IMR-90 (cell line): ENCODE measurements around the gene PLB1. TPM values are rescaled to one million over a fixed set of nuclear protein-coding genes. Genes with fewer than 3 reads are reported as not detected.

ENCODE experiments used
- ATAC-seq: fragments of 200-7000 bp; cut with Tn5 transposase; 2 replicates; pipeline ENCODE4 v1.9.1; 2020; ENCODE audit warnings: low read depth, mild to moderate bottlenecking, moderate library complexity
- BruUV-seq: library from RNA; stranded (reverse); fragments of 400-500 nt; replicated peaks from 2 replicates; lab custom pipeline; 2021; lab: Mats Ljungman, UMichigan
- CTCF ChIA-PET: fragments of 300-600 bp; formaldehyde crosslinking; extraction: SDS; loops from one replicate; lab custom pipeline; 2021; ENCODE audit warnings: antibody characterized with exemption; lab: Yijun Ruan, JAX
- POLR2A ChIA-PET: fragments of 300-600 bp; sonication (Branson Sonifier 250); formaldehyde crosslinking; loops from one replicate; lab custom pipeline; 2022; ENCODE audit warnings: antibody characterized with exemption; ENCODE audit not compliant: unreplicated experiment; lab: Charles Lee
- DNase-seq: peaks from one replicate; pipeline ENCODE4 v3.0.0; 2013
- H2AFZ ChIP-seq: replicated peaks from 2 replicates; pipeline ENCODE3; 2013; ENCODE audit warnings: low read length, mild to moderate bottlenecking; ENCODE audit not compliant: poor library complexity
- H2AK5ac ChIP-seq: 2 replicates; pipeline ENCODE4 v1.6.1; 2013; ENCODE audit warnings: low read depth, low read length, inconsistent platforms
- H2AK9ac ChIP-seq: replicated peaks from 2 replicates; pipeline ENCODE3; 2013; ENCODE audit warnings: mild to moderate bottlenecking, low read depth, low read length, moderate library complexity; ENCODE audit not compliant: poor library complexity
- H2BK120ac ChIP-seq: 2 replicates; pipeline ENCODE4 v1.6.1; 2013; ENCODE audit warnings: low read depth, low read length, inconsistent platforms
- H2BK15ac ChIP-seq: 3 replicates; pipeline ENCODE4 v1.6.1; 2013; ENCODE audit warnings: low read depth, low read length, inconsistent platforms
- H2BK20ac ChIP-seq: 2 replicates; pipeline ENCODE4 v1.6.1; 2013; ENCODE audit warnings: low read depth, mild to moderate bottlenecking, inconsistent platforms, low read length, moderate library complexity
- H2BK5ac ChIP-seq: 2 replicates; pipeline ENCODE4 v1.6.1; 2013; ENCODE audit warnings: mild to moderate bottlenecking, low read depth, low read length, inconsistent platforms; ENCODE audit not compliant: poor library complexity, severe bottlenecking
- H3K14ac ChIP-seq: replicated peaks from 2 replicates; pipeline ENCODE4 v1.6.1; 2013; ENCODE audit warnings: low read depth, low read length, inconsistent platforms
- H3K18ac ChIP-seq: 2 replicates; pipeline ENCODE4 v1.6.1; 2013; ENCODE audit warnings: low read depth, low read length, control low read depth
- H3K23ac ChIP-seq: 2 replicates; pipeline ENCODE4 v1.6.1; 2013; ENCODE audit warnings: low read depth, low read length, inconsistent platforms
- H3K27ac ChIP-seq: 2 replicates; pipeline ENCODE4 v1.5.1; 2013; ENCODE audit warnings: mild to moderate bottlenecking, control low read depth, low read length; ENCODE audit not compliant: insufficient read depth
- H3K27me3 ChIP-seq: 2 replicates; pipeline ENCODE4 v1.6.1; 2013; ENCODE audit warnings: low read length; ENCODE audit not compliant: control insufficient read depth, insufficient read depth
- H3K36me3 ChIP-seq: 2 replicates; pipeline ENCODE4 v1.6.1; 2013; ENCODE audit warnings: low read length, mixed read lengths; ENCODE audit not compliant: control insufficient read depth, insufficient read depth
- H3K4ac ChIP-seq: 2 replicates; pipeline ENCODE4 v1.6.1; 2013; ENCODE audit warnings: low read depth, low read length, inconsistent platforms
- H3K4me1 ChIP-seq: 2 replicates; pipeline ENCODE4 v1.6.1; 2013; ENCODE audit warnings: low read length, mixed read lengths; ENCODE audit not compliant: control insufficient read depth, insufficient read depth
- H3K4me2 ChIP-seq: 2 replicates; pipeline ENCODE4 v1.6.1; 2013; ENCODE audit warnings: low read depth, mild to moderate bottlenecking, control low read depth, low read length, moderate library complexity
- H3K4me3 ChIP-seq: 2 replicates; pipeline ENCODE4 v1.5.1; 2013; ENCODE audit warnings: low read depth, mild to moderate bottlenecking, control low read depth, low read length, moderate library complexity; ENCODE audit not compliant: insufficient read depth
- H3K56ac ChIP-seq: 2 replicates; pipeline ENCODE4 v1.6.1; 2013; ENCODE audit warnings: low read length, inconsistent platforms; ENCODE audit not compliant: insufficient read depth; ENCODE audit errors: extremely low read depth
- H3K79me1 ChIP-seq, 2 experiments: 2 replicates each; pipeline ENCODE4 v1.6.1; 2013; ENCODE audit warnings: low read length in 2 of 2, inconsistent platforms in 1 of 2, low read depth in 1 of 2
- H3K9ac ChIP-seq: 2 replicates; pipeline ENCODE4 v1.6.1; 2013; ENCODE audit warnings: low read depth, low read length, control low read depth
- H3K9me1 ChIP-seq: 2 replicates; pipeline ENCODE4 v1.6.1; 2013; ENCODE audit warnings: low read length, inconsistent platforms; ENCODE audit not compliant: insufficient read depth
- H3K9me3 ChIP-seq: 2 replicates; pipeline ENCODE4 v1.6.1; 2013; ENCODE audit warnings: low read length; ENCODE audit not compliant: control insufficient read depth, insufficient read depth
- H4K20me1 ChIP-seq: 2 replicates; pipeline ENCODE4 v1.6.1; 2013; ENCODE audit warnings: low read length, inconsistent platforms; ENCODE audit not compliant: insufficient read depth
- H4K5ac ChIP-seq: 2 replicates; pipeline ENCODE4 v1.6.1; 2013; ENCODE audit warnings: mild to moderate bottlenecking, low read depth, low read length, control low read depth
- H4K8ac ChIP-seq, 2 experiments: 2 replicates each; pipeline ENCODE4 v1.6.1; 2013; ENCODE audit warnings: low read depth in 2 of 2, low read length in 2 of 2, control low read depth in 1 of 2, inconsistent platforms in 1 of 2
- H4K91ac ChIP-seq: 2 replicates; pipeline ENCODE4 v1.6.1; 2013; ENCODE audit warnings: low read depth, low read length, inconsistent platforms; ENCODE audit not compliant: insufficient read depth
- CEBPB ChIP-seq: IDR thresholded peaks from 2 replicates; pipeline ENCODE4 v1.6.1; 2012; ENCODE audit warnings: low read depth, low read length, improper control_type of control experiment
- CHD1 ChIP-seq: IDR thresholded peaks from 2 replicates; pipeline ENCODE4 v1.6.1; 2012; ENCODE audit warnings: low read depth, low read length, improper control_type of control experiment
- FOS ChIP-seq: fragments of 150-350 bp; IDR thresholded peaks from 2 replicates; pipeline ENCODE4 v1.6.1; 2016; ENCODE audit warnings: low read depth, low read length
- MAFK ChIP-seq: IDR thresholded peaks from 2 replicates; pipeline ENCODE4 v1.6.1; 2012; ENCODE audit warnings: low read depth, low read length, improper control_type of control experiment
- RAD21 ChIP-seq: IDR thresholded peaks from 2 replicates; pipeline ENCODE4 v1.6.1; 2012; ENCODE audit warnings: low read length, improper control_type of control experiment
- RCOR1 ChIP-seq: IDR thresholded peaks from 2 replicates; pipeline ENCODE4 v1.6.1; 2012; ENCODE audit warnings: mild to moderate bottlenecking, low read length, improper control_type of control experiment; ENCODE audit not compliant: insufficient replicate concordance
- RFX5 ChIP-seq: IDR thresholded peaks from 2 replicates; pipeline ENCODE4 v1.8.0; 2012; ENCODE audit warnings: low read depth, mild to moderate bottlenecking, low read length, moderate library complexity
- WGBS, 2 experiments: methylation state at CpG; one replicate each; pipeline versions ENCODE4 v1.1.5 to v1.1.7; 2013; ENCODE audit warnings: missing lambda C conversion rate in 2 of 2; ENCODE audit not compliant: insufficient read length in 1 of 2; ENCODE audit errors: extremely low coverage in 2 of 2; 5-methylcytosine and 5-hydroxymethylcytosine counted together
- dilution Hi-C: fragments of 300-500 bp; cut with HindIII; formaldehyde crosslinking; loops from one replicate; pipeline ENCODE4 v1.14.3; 2018; ENCODE audit warnings: low sequenced_read_pairs; ENCODE audit not compliant: unreplicated experiment
- in situ Hi-C: fragments of 300-500 bp; cut with MboI; formaldehyde crosslinking; loops from 3 replicates; pipeline ENCODE4 v1.14.3; 2019; ENCODE audit warnings: low sequenced_read_pairs, inconsistent platforms, mixed read lengths
- intact Hi-C: fragments of 100-400 bp; cut with micrococcal nuclease; formaldehyde crosslinking; loops from 2 replicates; pipeline ENCODE4 v1.10.0; 2022
- polyA plus RNA-seq, 3 experiments: library from polyadenylated mRNA; depleted of rRNA; stranded (reverse); fragments of >200 nt; gene quantifications; 2 replicates each; pipeline ENCODE4 v1.2.3, GENCODE V29; 2012; ENCODE audit warnings: low replicate concordance in 1 of 3
- total RNA-seq: library from RNA; depleted of rRNA; stranded (reverse); fragments of >200 nt; gene quantifications from 2 replicates; pipeline ENCODE4 v1.2.3, GENCODE V29; 2012
- TF ChIP-seq, protein P1 (sequence below): fragments of 150-350 bp; IDR thresholded peaks from 2 replicates; pipeline ENCODE4 v1.6.1; 2017; ENCODE audit warnings: mild to moderate bottlenecking, antibody characterized with exemption, low read length, low read depth
- TF ChIP-seq, protein P2 (sequence below): fragments of 150-350 bp; IDR thresholded peaks from 2 replicates; pipeline ENCODE4 v1.6.1; 2016; ENCODE audit warnings: low read depth, mild to moderate bottlenecking, low read length, moderate library complexity, borderline replicate concordance

PLB1 gene
- total and polyA plus RNA-seq, 2 of the 4 experiments (the other 2 are of a cell fraction): 0.74 to 0.90 TPM

DNA sequence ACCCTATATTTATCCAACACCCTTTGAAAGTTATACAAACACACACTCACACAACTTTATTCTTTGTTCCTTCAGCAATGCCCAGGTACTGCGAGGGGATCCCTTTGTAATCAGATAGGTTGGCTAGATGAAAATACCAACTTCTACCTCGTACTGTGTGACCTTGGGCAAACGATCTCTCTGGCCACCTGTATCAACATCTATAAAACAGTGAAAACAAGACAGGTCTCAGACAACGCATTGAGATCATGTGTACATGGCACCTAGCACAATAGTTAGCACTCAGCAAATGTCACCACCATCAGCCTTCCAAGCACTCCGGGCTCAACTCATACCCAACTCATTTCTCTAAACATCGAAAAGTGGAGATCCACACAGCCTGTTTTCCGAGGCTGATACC lies 137.3 kb downstream of the PLB1 start:
- Histone ChIP-seq H3K9ac (no peak overlapping the region), H3K14ac (peak overlapping the region; percentile 6; the same call in 1 of the 2 replicates), H2BK20ac (peak overlapping the region; percentile 42; the same call in 1 of the 2 replicates), H3K4ac (0 out of 2 replicates have a peak overlapping the region, but pooled peaks have one; percentile 5), H3K56ac (no peak overlapping the region), H2AK9ac (peak overlapping the region; percentile 46), H4K91ac (0 out of 2 replicates have a peak overlapping the region, but pooled peaks have one; percentile 1), H3K36me3 (no peaks in the 10 kb centered on the region), H3K27me3 (no peaks in the 10 kb centered on the region), H3K4me2 (no peak overlapping the region), H2AFZ (no peak overlapping the region), H3K4me3 (no peak overlapping the region), H2AK5ac (peak overlapping the region; percentile 68), H4K8ac (no peak overlapping the region), H2BK120ac (0 out of 2 replicates have a peak overlapping the region, but pooled peaks have one; percentile 0), H3K9me3 (no peaks in the 10 kb centered on the region), H4K20me1 (no peaks in the 10 kb centered on the region), H3K9me1 (peaks cover 12% of the 10 kb centered on the region), H3K27ac (no peak overlapping the region), H3K23ac (no peak overlapping the region), H3K18ac (no peak overlapping the region), H2BK5ac (peak overlapping the region; percentile 0), H3K4me1 (peaks cover 6% of the 10 kb centered on the region), H2BK15ac (peak overlapping the region; percentile 8; the same call in 1 of the 3 replicates), H4K5ac (no peak overlapping the region), H3K79me1 (no peaks in the 10 kb centered on the region)
- intact Hi-C loops (no loop called here), dilution Hi-C loops (no loop called here), in situ Hi-C loops (no loop called here)
- TF ChIP-seq FOS (no peak), RFX5 (no peak), RCOR1 (no peak), MAFK (no peak), CHD1 (no peak), RAD21 (no peak), CEBPB (no peak)
- TF ChIP-seq, protein P1, sequence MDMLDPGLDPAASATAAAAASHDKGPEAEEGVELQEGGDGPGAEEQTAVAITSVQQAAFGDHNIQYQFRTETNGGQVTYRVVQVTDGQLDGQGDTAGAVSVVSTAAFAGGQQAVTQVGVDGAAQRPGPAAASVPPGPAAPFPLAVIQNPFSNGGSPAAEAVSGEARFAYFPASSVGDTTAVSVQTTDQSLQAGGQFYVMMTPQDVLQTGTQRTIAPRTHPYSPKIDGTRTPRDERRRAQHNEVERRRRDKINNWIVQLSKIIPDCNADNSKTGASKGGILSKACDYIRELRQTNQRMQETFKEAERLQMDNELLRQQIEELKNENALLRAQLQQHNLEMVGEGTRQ: no peak
- TF ChIP-seq, protein P2, sequence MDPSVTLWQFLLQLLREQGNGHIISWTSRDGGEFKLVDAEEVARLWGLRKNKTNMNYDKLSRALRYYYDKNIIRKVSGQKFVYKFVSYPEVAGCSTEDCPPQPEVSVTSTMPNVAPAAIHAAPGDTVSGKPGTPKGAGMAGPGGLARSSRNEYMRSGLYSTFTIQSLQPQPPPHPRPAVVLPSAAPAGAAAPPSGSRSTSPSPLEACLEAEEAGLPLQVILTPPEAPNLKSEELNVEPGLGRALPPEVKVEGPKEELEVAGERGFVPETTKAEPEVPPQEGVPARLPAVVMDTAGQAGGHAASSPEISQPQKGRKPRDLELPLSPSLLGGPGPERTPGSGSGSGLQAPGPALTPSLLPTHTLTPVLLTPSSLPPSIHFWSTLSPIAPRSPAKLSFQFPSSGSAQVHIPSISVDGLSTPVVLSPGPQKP: no peak
- DNase-seq (no peak), ATAC-seq (no peak)
- ChIA-PET CTCF (no interaction called here), POLR2A (no interaction called here)
- 95% methylated on average over 3 of the region's 7 CpGs; no CpG with 5 or more reads in 1 of the 2 experiments for WGBS, 2 experiments
- no TSS peak for BruUV-seq
